ENCODE results near the gene CBL. TPM values are rescaled to one million over a fixed set of nuclear protein-coding genes. Genes with fewer than 3 reads are reported as not detected.

Gene CBL
- total RNA-seq, 1 experiment from 2014 or later, result 45.6 TPM

DNA sequence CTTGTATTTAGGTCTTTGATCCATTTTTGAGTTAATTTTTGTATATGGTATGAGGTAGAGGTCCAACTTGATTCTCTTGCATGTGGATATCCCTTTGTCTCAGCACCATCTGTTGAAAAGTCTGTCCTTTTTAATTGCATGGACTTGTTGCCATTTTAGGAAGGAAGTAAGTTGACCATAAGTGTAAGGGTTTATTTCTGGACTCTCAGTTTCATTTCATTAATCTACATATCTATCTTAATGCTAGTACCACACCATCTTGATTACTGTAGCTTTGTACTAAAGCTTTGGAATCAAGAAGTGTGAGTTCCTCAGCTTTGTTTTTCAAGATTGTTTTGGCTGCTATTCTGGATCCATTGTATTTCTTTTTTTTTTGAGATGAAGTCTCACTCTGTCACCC, 31.4 kb downstream of the CBL start:
- TF ChIP-seq FOXJ3 (CRISPR knock-in tag; IDR thresholded peaks at IDR 0.05; ENCODE audit: borderline replicate concordance), result no peak
- TF ChIP-seq, protein P1, sequence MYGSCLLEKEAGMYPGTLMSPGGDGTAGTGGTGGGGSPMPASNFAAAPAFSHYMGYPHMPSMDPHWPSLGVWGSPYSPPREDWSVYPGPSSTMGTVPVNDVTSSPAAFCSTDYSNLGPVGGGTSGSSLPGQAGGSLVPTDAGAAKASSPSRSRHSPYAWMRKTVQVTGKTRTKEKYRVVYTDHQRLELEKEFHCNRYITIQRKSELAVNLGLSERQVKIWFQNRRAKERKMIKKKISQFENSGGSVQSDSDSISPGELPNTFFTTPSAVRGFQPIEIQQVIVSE (CRISPR knock-in tag; IDR thresholded peaks at IDR 0.05; ENCODE audit: borderline replicate concordance), result no peak
- no peak for ATAC-seq
- Mint-ChIP-seq H3K27ac (no peak overlapping the region), H3K27me3 (ENCODE audit: low read depth) (no peaks in the 10 kb centered on the region), H3K9me3 (no peaks in the 10 kb centered on the region), H3K36me3 (peaks cover 8% of the 10 kb centered on the region), H3K4me1 (peaks cover 12% of the 10 kb centered on the region), H3K4me3 (no peak overlapping the region)
- POLR2A ChIA-PET, result no interaction called here
- CTCF ChIA-PET, result no interaction called here
- no peak for DNase-seq (ENCODE audit: low spot score)

DNA sequence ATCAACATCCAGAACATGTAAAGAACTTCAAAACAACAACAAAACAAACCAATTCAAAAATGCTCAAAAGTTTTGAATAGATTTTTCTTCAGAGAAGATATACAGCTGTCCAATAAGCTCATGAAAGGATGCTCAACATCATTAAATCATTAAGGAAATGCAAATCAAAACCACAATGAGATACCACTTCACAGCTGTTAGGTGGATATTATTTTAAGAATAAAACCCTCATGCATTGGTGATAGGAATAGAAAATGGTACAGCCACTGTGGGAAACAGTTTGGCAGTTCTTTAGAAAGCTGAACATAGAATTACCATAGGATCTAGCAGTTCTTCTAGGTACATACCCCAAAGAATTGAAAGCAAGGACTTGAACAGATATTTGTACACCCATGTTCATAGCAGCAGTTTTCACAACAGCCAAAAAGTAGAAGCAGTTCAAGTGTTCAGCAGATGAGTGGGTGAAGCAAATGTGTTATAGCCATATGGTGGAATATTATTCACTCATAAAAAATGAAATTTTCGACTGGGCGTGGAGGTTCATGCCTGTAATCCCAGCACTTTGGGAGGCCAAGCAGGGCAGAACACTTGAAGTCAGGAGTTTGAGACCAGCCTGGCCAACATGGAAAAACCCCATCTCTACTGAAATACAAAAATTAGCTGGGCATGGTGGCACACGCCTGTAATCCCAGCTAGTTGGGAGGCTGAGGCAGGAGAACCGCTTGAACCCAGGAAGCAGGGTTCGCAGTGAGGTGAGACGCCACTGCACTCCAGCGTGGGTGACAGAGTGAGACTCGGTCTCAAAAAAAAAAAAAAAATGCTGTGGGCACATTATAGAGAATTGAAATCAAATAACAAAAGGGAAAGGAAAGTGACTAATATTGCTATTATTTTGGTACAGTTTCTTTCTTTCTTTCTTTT, 42.9 kb downstream of the CBL start:
- no peak overlapping the region for H3K4me3 Mint-ChIP-seq
- peaks cover 8% of the 10 kb centered on the region; the same call in 1 of the 2 replicates for H3K9me3 Mint-ChIP-seq
- DNase-seq (ENCODE audit: low spot score), result no peak
- H3K4me1 Mint-ChIP-seq, result no peaks in the 10 kb centered on the region
- ATAC-seq, result no peak
- no peaks in the 10 kb centered on the region for H3K27me3 Mint-ChIP-seq (ENCODE audit: low read depth)
- H3K27ac Mint-ChIP-seq, result no peak overlapping the region
- no peak for TF ChIP-seq JAZF1 (CRISPR knock-in tag; IDR thresholded peaks at IDR 0.05)
- TF ChIP-seq, protein P2, sequence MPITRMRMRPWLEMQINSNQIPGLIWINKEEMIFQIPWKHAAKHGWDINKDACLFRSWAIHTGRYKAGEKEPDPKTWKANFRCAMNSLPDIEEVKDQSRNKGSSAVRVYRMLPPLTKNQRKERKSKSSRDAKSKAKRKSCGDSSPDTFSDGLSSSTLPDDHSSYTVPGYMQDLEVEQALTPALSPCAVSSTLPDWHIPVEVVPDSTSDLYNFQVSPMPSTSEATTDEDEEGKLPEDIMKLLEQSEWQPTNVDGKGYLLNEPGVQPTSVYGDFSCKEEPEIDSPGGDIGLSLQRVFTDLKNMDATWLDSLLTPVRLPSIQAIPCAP (CRISPR knock-in tag; IDR thresholded peaks at IDR 0.05), result no peak
- TF ChIP-seq, protein P3, sequence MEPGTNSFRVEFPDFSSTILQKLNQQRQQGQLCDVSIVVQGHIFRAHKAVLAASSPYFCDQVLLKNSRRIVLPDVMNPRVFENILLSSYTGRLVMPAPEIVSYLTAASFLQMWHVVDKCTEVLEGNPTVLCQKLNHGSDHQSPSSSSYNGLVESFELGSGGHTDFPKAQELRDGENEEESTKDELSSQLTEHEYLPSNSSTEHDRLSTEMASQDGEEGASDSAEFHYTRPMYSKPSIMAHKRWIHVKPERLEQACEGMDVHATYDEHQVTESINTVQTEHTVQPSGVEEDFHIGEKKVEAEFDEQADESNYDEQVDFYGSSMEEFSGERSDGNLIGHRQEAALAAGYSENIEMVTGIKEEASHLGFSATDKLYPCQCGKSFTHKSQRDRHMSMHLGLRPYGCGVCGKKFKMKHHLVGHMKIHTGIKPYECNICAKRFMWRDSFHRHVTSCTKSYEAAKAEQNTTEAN (CRISPR knock-in tag; IDR thresholded peaks at IDR 0.05), result no peak
- TF ChIP-seq, protein P4, sequence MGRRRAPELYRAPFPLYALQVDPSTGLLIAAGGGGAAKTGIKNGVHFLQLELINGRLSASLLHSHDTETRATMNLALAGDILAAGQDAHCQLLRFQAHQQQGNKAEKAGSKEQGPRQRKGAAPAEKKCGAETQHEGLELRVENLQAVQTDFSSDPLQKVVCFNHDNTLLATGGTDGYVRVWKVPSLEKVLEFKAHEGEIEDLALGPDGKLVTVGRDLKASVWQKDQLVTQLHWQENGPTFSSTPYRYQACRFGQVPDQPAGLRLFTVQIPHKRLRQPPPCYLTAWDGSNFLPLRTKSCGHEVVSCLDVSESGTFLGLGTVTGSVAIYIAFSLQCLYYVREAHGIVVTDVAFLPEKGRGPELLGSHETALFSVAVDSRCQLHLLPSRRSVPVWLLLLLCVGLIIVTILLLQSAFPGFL (CRISPR knock-in tag; IDR thresholded peaks at IDR 0.05; ENCODE audit: borderline replicate concordance), result no peak
- TF ChIP-seq, protein P1 (CRISPR knock-in tag; IDR thresholded peaks at IDR 0.05; ENCODE audit: borderline replicate concordance), result no peak
- no peak for TF ChIP-seq FOXJ3 (CRISPR knock-in tag; IDR thresholded peaks at IDR 0.05; ENCODE audit: borderline replicate concordance)
- no peak for TF ChIP-seq ELF4 (CRISPR knock-in tag; IDR thresholded peaks at IDR 0.05; ENCODE audit: low read depth)
- TF ChIP-seq, protein P5, sequence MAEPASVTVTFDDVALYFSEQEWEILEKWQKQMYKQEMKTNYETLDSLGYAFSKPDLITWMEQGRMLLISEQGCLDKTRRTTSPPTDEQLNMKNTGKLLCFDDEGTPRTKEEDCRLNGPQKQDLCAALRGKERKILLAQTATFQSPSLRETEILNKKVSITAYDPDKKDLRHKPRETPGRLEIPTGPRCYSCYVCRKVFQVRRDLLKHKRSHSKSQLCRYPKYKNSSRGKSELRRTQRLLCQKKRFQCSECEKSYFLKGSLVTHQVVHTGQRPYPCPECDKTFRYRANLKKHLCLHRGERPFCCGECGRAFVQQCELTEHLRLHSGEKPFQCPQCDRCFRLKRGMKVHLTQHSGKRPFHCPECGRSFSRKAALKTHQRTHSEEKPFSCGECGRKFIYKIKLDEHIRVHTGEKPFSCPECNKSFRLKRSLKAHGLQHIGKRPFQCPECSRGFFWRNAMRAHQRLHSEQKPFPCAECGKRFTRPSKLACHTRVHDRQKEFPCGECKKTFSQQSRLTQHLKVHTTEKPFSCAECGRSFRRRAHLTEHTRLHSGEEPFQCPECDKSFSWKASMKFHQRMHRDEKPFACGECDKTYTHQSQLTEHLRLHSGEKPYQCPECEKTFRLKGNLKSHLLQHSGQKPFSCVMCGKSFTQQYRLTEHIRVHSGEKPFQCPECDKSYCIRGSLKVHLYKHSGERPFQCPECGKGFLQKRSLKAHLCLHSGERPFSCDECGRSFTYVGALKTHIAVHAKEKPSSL (CRISPR knock-in tag; conservative IDR thresholded peaks at IDR 0.05), result no peak
- no peak for TF ChIP-seq NR3C1 (CRISPR knock-in tag; conservative IDR thresholded peaks at IDR 0.05; ENCODE audit: low read depth)
- no peak for TF ChIP-seq GABPB1 (CRISPR knock-in tag; IDR thresholded peaks at IDR 0.05)
- TF ChIP-seq TEAD1 (CRISPR knock-in tag; IDR thresholded peaks at IDR 0.05), result no peak
- TF ChIP-seq ZNF396 (CRISPR knock-in tag; IDR thresholded peaks at IDR 0.05; ENCODE audit: borderline replicate concordance), result no peak
- no peak for TF ChIP-seq IRF2 (CRISPR knock-in tag; IDR thresholded peaks at IDR 0.05; ENCODE audit: borderline replicate concordance, low read depth)
- TF ChIP-seq, protein P6, sequence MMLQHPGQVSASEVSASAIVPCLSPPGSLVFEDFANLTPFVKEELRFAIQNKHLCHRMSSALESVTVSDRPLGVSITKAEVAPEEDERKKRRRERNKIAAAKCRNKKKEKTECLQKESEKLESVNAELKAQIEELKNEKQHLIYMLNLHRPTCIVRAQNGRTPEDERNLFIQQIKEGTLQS (CRISPR knock-in tag; conservative IDR thresholded peaks at IDR 0.05), result no peak
- no peak for TF ChIP-seq GRHL2 (CRISPR knock-in tag; IDR thresholded peaks at IDR 0.05; ENCODE audit: insufficient replicate concordance, severe bottlenecking)
- TF ChIP-seq, protein P7, sequence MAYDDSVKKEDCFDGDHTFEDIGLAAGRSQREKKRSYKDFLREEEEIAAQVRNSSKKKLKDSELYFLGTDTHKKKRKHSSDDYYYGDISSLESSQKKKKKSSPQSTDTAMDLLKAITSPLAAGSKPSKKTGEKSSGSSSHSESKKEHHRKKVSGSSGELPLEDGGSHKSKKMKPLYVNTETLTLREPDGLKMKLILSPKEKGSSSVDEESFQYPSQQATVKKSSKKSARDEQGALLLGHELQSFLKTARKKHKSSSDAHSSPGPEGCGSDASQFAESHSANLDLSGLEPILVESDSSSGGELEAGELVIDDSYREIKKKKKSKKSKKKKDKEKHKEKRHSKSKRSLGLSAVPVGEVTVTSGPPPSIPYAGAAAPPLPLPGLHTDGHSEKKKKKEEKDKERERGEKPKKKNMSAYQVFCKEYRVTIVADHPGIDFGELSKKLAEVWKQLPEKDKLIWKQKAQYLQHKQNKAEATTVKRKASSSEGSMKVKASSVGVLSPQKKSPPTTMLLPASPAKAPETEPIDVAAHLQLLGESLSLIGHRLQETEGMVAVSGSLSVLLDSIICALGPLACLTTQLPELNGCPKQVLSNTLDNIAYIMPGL (CRISPR knock-in tag; IDR thresholded peaks at IDR 0.05), result no peak
- TF ChIP-seq GTF2I (CRISPR knock-in tag; conservative IDR thresholded peaks at IDR 0.05), result no peak
- H3K36me3 Mint-ChIP-seq, result peaks cover 28% of the 10 kb centered on the region
- CTCF ChIA-PET, result no interaction called here
- POLR2A ChIA-PET, result no interaction called here
